Measurements from ENCODE around the gene SYNCRIP.

SYNCRIP gene

GRCh38 chr6:85594197-85594930 is 48.3 kb downstream of the SYNCRIP start:
- no peak for TF ChIP-seq POU6F1 (CRISPR knock-in tag; IDR thresholded peaks at IDR 0.05; ENCODE audit: borderline replicate concordance, low read depth)
- peak; percentile 2; the same call in 1 of the 2 replicates for TF ChIP-seq TSHZ2 (CRISPR knock-in tag; IDR thresholded peaks at IDR 0.05)
- ATAC-seq: peak; percentile 19

- TF ChIP-seq CSDC2 (CRISPR knock-in tag; IDR thresholded peaks at IDR 0.05) (no peak), TSHZ2 (CRISPR knock-in tag; IDR thresholded peaks at IDR 0.05) (peak; percentile 11; the same call in 1 of the 2 replicates)
- peak; percentile 94 for ATAC-seq
Observed at GRCh38 chr6:85593438-85594196, 49.1 kb downstream of the SYNCRIP start, which contains the start of gene SNX14. TSS of gene SNX14 (minus strand) at chr6:85593858. CDS start at chr6:85593718, 140 bp downstream.

- TF ChIP-seq TCF4 (CRISPR knock-in tag; IDR thresholded peaks at IDR 0.05; ENCODE audit: borderline replicate concordance) (no peak), CSDC2 (CRISPR knock-in tag; IDR thresholded peaks at IDR 0.05) (no peak), TOX (CRISPR knock-in tag; IDR thresholded peaks at IDR 0.05; ENCODE audit: borderline replicate concordance) (no peak), ZNF8 (CRISPR knock-in tag; IDR thresholded peaks at IDR 0.05) (no peak), ARNTL (CRISPR knock-in tag; IDR thresholded peaks at IDR 0.05; ENCODE audit: borderline replicate concordance, low read depth) (no peak), SNAI2 (CRISPR knock-in tag; IDR thresholded peaks at IDR 0.05) (no peak), ZNF70 (CRISPR knock-in tag; IDR thresholded peaks at IDR 0.05) (no peak), TSHZ2 (CRISPR knock-in tag; IDR thresholded peaks at IDR 0.05) (no peak), ISL1 (CRISPR knock-in tag; IDR thresholded peaks at IDR 0.05) (no peak), PPARA (CRISPR knock-in tag; IDR thresholded peaks at IDR 0.05; ENCODE audit: borderline replicate concordance) (no peak)
- no peak for ATAC-seq
Observed at GRCh38 chr6:85592033-85592432, 50.7 kb downstream of the SYNCRIP start.

GRCh38 chr6:85591207-85591606 is 51.5 kb downstream of the SYNCRIP start:
- no peak for TF ChIP-seq CSRNP3 (CRISPR knock-in tag; IDR thresholded peaks at IDR 0.05)
- TF ChIP-seq ZNF70 (CRISPR knock-in tag; IDR thresholded peaks at IDR 0.05): no peak
- TF ChIP-seq TCF4 (CRISPR knock-in tag; IDR thresholded peaks at IDR 0.05; ENCODE audit: borderline replicate concordance): no peak
- TF ChIP-seq ESRRG (CRISPR knock-in tag; IDR thresholded peaks at IDR 0.05): no peak
- TF ChIP-seq CSDC2 (CRISPR knock-in tag; IDR thresholded peaks at IDR 0.05): no peak
- TF ChIP-seq ZNF8 (CRISPR knock-in tag; IDR thresholded peaks at IDR 0.05): no peak
- TF ChIP-seq ZFP3 (CRISPR knock-in tag; IDR thresholded peaks at IDR 0.05): no peak
- no peak for TF ChIP-seq ZNF565 (CRISPR knock-in tag; conservative IDR thresholded peaks at IDR 0.05; ENCODE audit: low read depth)
- TF ChIP-seq PPARA (CRISPR knock-in tag; IDR thresholded peaks at IDR 0.05; ENCODE audit: borderline replicate concordance): no peak
- TF ChIP-seq PATZ1 (CRISPR knock-in tag; IDR thresholded peaks at IDR 0.05; ENCODE audit: borderline replicate concordance): no peak
- TF ChIP-seq OSR1 (CRISPR knock-in tag; IDR thresholded peaks at IDR 0.05): no peak
- no peak for ATAC-seq

Data from SK-N-SH treated with all-trans-retinoic acid at 6 μM for 48 hours (cell line).